Mucosa of descending colon (tissue), 3 donors: ENCODE measurements around the gene DUOXA1. TPM values are rescaled to one million over a fixed set of nuclear protein-coding genes. Genes with fewer than 3 reads are reported as not detected.
"Not testable (repeated sequence)": the region's sequence is repeated elsewhere in the genome, so short reads cannot be mapped to it uniquely, and the experiment has no call there.

Experiments
- ATAC-seq: fragments of 200-7000 bp; cut with Tn5 transposase; one replicate; pipeline ENCODE4 v1.9.1; 2020; ENCODE audit warnings: mild to moderate bottlenecking, moderate library complexity
- DNase-seq, 3 donors: peaks; one replicate each; pipeline ENCODE4 v3.0.0-alpha.2; 2020
- H3K36me3 ChIP-seq: fragments of 200-600 bp; one replicate; pipeline ENCODE4 v1.8.0; 2021; ENCODE audit warnings: low read depth, mild to moderate bottlenecking
- H3K4me1 ChIP-seq: fragments of 200-600 bp; one replicate; pipeline ENCODE4 v1.8.0; 2021; ENCODE audit warnings: low read depth, mild to moderate bottlenecking
- H3K4me3 ChIP-seq: fragments of 200-600 bp; one replicate; pipeline ENCODE4 v1.8.0; 2021; ENCODE audit warnings: mild to moderate bottlenecking
- H3K9me3 ChIP-seq: fragments of 200-600 bp; one replicate; pipeline ENCODE4 v1.8.0; 2021; ENCODE audit warnings: mild to moderate bottlenecking
- CTCF ChIP-seq: fragments of 200-600 bp; IDR thresholded peaks from one replicate; pipeline ENCODE4 v1.8.0; 2022; ENCODE audit warnings: antibody characterized with exemption, mild to moderate bottlenecking
- intact Hi-C, 2 donors: fragments of 100-400 bp; cut with DNase I in 1 of 2; cut with micrococcal nuclease in 1 of 2; formaldehyde crosslinking; loops; one replicate each; pipeline versions ENCODE4 v1.11.0 to v1.11.1; 2022; cut with DNase I, micrococcal nuclease
- total RNA-seq, 3 donors: library from RNA; stranded (reverse); fragmentation: NEBNext Ultra II Directional in 2 of 3; extraction: Animal tissue kit (Norgen Biotek cat#: 25700) in 2 of 3; gene quantifications; one replicate each; pipeline versions ENCODE4 v1.2.1 to v1.2.4, GENCODE V29; 2021 to 2023
- donor health status: DM: no; HTN: no; CAD: no; lungs with moderate emphysema.
- donor health status: DM: no; HTN: no; CAD: no.
- donor health status: DM: no; HTN: yes; CAD: no.

DUOXA1 gene
- total RNA-seq, 3 donors from 2014 or later = 0.29 to 1.6 (median 1.6) TPM

- TF ChIP-seq CTCF = no peak
- no peak for DNase-seq
- no peak for ATAC-seq
- H3K4me3 ChIP-seq = no peak overlapping the region
- no peaks in the 10 kb centered on the region for H3K36me3 ChIP-seq
- peaks cover 6% of the 10 kb centered on the region for H3K4me1 ChIP-seq
- intact Hi-C loops = no loop called here
- no peaks in the 10 kb centered on the region for H3K9me3 ChIP-seq
These were observed 10.1 kb upstream of the DUOXA1 start for GRCh38 chr15:45139770-45140169.

GRCh38 chr15:45138814-45139765 lies 9.4 kb upstream of the DUOXA1 start:
- Histone ChIP-seq H3K36me3 (no peaks in the 10 kb centered on the region), H3K9me3 (no peaks in the 10 kb centered on the region), H3K4me3 (no peak overlapping the region), H3K4me1 (peaks cover 7% of the 10 kb centered on the region)
- DNase-seq (no peak), ATAC-seq (no peak)
- intact Hi-C loops = no loop called here
- TF ChIP-seq CTCF = no peak

DNA sequence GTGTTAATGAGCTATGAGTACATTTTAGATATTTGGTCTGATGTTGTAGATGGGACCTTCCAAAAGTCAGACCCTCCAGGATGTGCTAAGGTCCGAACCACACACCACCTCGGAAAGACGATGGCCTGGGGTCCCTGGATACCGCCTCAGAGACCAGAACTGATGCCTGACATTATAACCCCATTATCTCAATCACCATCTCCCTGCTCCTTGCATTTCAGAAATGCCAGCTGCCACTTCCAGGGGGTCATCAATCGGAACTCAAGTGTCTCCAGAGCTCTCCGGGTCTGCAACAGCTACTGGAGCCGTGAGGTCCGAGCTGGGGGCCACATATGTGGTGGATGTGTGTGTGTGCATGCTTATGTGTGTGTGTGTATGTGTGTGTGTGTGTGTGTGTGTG lies 8.0 kb upstream of the DUOXA1 start:
- TF ChIP-seq CTCF = no peak
- intact Hi-C loops = no loop called here
- no peak overlapping the region for H3K4me3 ChIP-seq

GRCh38 chr15:45136378-45136764 lies 6.7 kb upstream of the DUOXA1 start:
- ATAC-seq (no peak), DNase-seq (no peak)
- Histone ChIP-seq H3K4me1 (peaks cover 7% of the 10 kb centered on the region), H3K9me3 (no peaks in the 10 kb centered on the region), H3K4me3 (no peak overlapping the region), H3K36me3 (no peaks in the 10 kb centered on the region)
- intact Hi-C loops = no loop called here
- TF ChIP-seq CTCF = no peak

More for the DNA sequence above, 8.0 kb upstream of the DUOXA1 start:
- no peaks in the 10 kb centered on the region for H3K9me3 ChIP-seq
- H3K36me3 ChIP-seq = no peaks in the 10 kb centered on the region
- H3K4me1 ChIP-seq = peaks cover 7% of the 10 kb centered on the region
- no peak for DNase-seq
- ATAC-seq = no peak

GRCh38 chr15:45135705-45136377 lies 6.2 kb upstream of the DUOXA1 start:
- peak; percentile 4 for ATAC-seq
- intact Hi-C loops, H3K4me1 ChIP-seq, H3K36me3 ChIP-seq, DNase-seq, H3K4me3 ChIP-seq, H3K9me3 ChIP-seq: not testable (repeated sequence)
